ENCODE results near the gene CCL13.

CCL13 gene

DNA sequence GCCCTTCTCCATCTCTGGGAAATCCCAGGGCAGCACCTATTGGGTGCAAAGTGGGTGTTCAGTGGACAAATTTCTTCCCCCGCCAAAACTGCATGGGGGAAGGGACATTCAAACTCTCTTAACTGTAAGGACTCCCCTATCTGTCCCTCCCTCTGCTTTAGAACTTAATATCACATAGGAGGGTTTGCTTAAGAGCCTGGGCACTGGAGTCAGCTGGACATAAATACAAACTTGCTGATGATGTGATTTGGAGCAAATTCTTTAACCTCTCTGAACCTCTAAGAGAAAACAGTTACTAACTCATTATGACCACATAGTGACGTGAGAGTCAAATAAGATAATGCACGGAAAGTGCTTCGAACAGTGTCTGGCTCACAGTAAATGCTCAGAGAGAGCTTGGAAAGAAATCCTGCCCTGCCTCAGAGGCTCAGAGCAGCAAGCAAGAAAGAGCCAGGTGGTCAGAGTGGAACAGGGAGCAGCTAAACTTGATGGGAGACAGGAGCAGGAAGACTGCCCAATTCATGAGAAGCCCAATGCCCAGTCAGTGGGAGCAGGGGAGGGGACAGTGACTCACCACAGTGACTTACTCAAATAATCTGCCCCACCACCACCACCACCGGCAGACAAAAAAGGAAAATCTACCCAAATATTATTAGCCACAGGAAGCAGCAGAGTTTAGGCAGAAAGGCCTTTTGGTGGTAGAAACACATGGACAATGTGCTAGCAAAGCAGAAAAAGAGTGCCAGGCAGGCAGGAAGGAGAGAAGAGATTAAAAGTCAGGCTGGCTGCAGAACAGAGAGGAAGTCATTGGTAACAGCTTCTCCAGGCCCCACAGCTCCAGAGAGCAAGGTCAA is 30.6 kb downstream of the CCL13 start:
- TF ChIP-seq, protein P1, sequence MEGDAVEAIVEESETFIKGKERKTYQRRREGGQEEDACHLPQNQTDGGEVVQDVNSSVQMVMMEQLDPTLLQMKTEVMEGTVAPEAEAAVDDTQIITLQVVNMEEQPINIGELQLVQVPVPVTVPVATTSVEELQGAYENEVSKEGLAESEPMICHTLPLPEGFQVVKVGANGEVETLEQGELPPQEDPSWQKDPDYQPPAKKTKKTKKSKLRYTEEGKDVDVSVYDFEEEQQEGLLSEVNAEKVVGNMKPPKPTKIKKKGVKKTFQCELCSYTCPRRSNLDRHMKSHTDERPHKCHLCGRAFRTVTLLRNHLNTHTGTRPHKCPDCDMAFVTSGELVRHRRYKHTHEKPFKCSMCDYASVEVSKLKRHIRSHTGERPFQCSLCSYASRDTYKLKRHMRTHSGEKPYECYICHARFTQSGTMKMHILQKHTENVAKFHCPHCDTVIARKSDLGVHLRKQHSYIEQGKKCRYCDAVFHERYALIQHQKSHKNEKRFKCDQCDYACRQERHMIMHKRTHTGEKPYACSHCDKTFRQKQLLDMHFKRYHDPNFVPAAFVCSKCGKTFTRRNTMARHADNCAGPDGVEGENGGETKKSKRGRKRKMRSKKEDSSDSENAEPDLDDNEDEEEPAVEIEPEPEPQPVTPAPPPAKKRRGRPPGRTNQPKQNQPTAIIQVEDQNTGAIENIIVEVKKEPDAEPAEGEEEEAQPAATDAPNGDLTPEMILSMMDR (IDR thresholded peaks at IDR 0.05), result no peak

DNA sequence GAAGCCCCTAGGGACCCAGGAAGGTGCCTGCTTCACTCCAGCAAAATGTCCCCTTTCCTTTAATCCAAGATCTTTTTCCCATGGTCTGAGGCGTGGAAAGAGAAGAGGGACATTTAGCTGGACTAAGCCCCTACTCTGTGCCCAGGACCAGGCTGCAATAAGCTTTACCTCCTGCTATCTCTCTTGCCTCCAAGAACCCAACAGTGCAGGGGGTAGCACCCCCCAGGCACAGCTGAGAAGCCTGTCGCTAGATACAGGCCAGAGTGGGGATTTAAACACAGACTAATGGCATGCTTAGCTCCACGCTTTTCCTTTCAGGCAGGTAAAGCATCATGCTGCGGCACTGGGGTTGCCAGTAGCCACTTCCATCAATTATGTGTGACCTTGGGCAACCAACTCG is 31.3 kb downstream of the CCL13 start:
- TF ChIP-seq, protein P1 (IDR thresholded peaks at IDR 0.05), result no peak

DNA sequence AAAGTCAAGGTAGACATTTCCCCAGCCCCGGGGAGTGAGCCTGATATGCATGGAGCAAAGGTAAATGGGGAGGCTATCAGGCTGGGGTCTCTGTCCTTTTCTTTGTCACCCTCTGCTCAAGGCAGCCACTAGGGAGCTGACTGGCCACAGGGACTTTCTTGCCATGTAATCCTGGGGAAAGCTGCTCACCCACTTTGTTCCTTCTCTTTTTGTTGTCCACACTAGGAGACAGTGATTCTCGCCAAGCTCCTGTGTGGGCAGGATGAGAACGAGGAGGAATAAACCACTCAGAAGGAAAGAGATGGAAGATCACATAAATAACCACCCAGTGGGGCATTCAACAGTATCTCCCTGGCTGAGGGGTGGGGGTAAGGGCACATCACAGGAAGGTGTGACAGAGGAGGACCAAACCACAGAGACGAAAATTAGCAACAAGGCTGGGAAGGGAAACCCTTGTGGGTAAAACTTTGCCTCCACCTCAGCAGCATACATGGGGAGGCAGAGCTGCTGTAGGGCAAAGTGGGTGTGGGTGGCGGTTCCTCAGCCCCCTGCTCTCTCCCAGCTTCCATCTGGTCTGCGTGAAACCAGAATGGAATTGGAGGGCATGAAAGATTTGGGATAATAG is 33.0 kb downstream of the CCL13 start:
- TF ChIP-seq, protein P1 (IDR thresholded peaks at IDR 0.05), result no peak

DNA sequence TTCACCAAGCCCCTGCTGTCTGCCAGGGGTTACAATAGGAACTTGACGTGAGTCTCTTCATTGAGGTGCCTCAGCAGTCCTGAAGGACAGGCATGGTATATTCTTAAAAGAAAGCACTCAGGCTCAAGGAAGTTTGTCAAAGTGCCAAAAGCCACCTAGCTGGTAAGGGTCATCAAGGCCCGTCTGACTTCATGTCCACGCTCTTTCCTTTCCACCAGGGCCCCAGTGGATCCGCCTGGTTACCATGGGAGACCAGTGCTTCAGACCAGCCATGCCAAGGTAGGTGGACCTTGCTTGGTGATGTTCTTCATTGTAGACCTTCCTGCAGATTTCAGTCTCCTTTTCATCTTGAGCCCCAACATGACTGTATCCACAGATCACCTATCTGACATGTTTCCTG is 34.4 kb downstream of the CCL13 start:
- TF ChIP-seq, protein P1 (IDR thresholded peaks at IDR 0.05), result no peak

DNA sequence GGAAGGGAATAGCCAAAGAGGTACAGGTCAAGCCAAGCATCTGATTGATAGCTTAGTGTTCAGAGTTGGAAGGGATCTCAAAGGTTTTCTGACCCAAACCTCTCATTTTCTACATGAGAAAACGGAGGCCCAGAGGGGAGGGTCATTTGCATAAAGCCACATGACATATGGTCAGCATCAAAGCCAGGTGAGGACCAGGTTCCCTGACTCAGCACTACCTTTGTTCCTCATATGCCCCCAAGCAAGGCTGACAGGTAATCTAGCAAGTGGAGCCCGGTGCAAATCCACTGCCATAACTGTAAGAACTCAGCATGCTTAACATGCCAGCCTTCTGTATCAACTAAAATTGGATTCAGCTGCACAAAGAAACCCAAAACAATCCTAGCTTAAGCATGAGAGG is 35.0 kb downstream of the CCL13 start:
- TF ChIP-seq, protein P1 (IDR thresholded peaks at IDR 0.05), result no peak

DNA sequence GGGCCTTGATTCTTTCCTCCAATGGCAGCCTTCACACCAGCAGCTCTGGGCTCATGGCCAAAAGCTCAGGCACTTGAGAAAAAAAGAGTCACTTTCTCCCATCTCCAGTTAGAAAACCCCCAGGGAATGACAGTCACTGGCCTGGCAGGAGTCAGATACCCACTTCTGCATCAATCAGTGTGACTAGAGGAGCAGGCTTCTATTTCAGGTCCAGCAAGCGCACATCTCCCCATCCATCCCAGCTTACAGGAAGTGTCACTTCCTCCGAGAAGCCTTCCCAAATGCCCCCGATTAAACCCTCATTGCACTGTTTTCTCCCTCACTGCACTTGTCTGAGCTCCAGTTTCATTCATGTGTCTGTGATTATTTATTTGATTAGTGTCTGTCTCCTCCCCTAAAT is 37.1 kb downstream of the CCL13 start:
- TF ChIP-seq, protein P1 (IDR thresholded peaks at IDR 0.05), result no peak

DNA sequence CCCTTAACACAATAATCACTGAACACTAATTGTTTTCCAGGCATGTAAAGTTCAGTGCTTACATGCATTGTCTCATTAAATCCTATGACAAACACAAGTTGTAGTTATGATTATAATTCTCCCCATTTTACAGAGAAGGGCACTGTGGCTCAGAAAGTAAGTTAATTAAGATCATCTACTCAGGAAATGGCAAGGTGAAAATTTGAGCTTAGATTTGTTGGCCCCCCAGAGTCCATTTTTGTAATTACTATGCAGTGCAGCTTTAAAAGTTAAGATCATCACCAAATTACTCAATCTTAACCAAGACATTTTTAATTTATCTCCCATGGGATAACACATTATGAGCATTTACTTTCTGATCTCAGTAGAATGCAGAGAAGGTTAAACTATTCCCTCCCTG is 41.0 kb downstream of the CCL13 start:
- TF ChIP-seq, protein P1 (IDR thresholded peaks at IDR 0.05), result no peak

Data from LNCAP (cell line).